ENCODE data around the gene NEO1.

GRCh38 chr15:73319460-73320245, 267.4 kb downstream of the NEO1 start:
- no peak for TF ChIP-seq CTCF (IDR thresholded peaks at IDR 0.05)
- TF ChIP-seq POLR2A (IDR thresholded peaks at IDR 0.05): no peak

Measured in uterus (tissue), 2 donors.